IPS-20b (cell line): ENCODE measurements around the gene MSTN.
"Not testable (repeated sequence)": the region's sequence is repeated elsewhere in the genome, so short reads cannot be mapped to it uniquely, and the experiment has no call there.

Experiments used
- H3K27ac ChIP-seq: one replicate; pipeline ENCODE4 v1.5.1; 2013; ENCODE audit warnings: low read length
- H3K27me3 ChIP-seq: 2 replicates; pipeline ENCODE4 v1.6.1; 2013; ENCODE audit warnings: mild to moderate bottlenecking, low read length, inconsistent platforms; ENCODE audit not compliant: insufficient read depth
- H3K36me3 ChIP-seq: 2 replicates; pipeline ENCODE4 v1.6.1; 2013; ENCODE audit warnings: low read depth, mild to moderate bottlenecking, inconsistent platforms, low read length, moderate library complexity; ENCODE audit not compliant: insufficient read depth
- H3K4me1 ChIP-seq: 2 replicates; pipeline ENCODE4 v1.6.1; 2013; ENCODE audit warnings: mild to moderate bottlenecking, control low read depth, inconsistent platforms, low read length, moderate library complexity; ENCODE audit not compliant: insufficient read depth
- H3K4me3 ChIP-seq: 2 replicates; pipeline ENCODE4 v1.5.1; 2013; ENCODE audit warnings: mild to moderate bottlenecking, low read length, inconsistent platforms
- H3K9ac ChIP-seq: 2 replicates; pipeline ENCODE4 v1.6.1; 2013; ENCODE audit warnings: low read depth, mild to moderate bottlenecking, inconsistent platforms, low read length, moderate library complexity
- H3K9me3 ChIP-seq: 2 replicates; pipeline ENCODE4 v1.6.1; 2013; ENCODE audit warnings: mild to moderate bottlenecking, low read depth, low read length, inconsistent platforms; ENCODE audit not compliant: insufficient read depth

MSTN gene

GRCh38 chr2:190023860-190024259 is 38.7 kb downstream of the MSTN start:
- Histone ChIP-seq H3K36me3 (no peaks in the 10 kb centered on the region), H3K27me3 (no peaks in the 10 kb centered on the region), H3K27ac (no peak overlapping the region), H3K4me1 (no peaks in the 10 kb centered on the region), H3K4me3 (no peak overlapping the region), H3K9ac (no peak overlapping the region), H3K9me3 (no peaks in the 10 kb centered on the region)

GRCh38 chr2:190020720-190021119 is 41.8 kb downstream of the MSTN start:
- H3K4me1 ChIP-seq = no peaks in the 10 kb centered on the region
- no peak overlapping the region for H3K4me3 ChIP-seq
- no peaks in the 10 kb centered on the region for H3K36me3 ChIP-seq
- H3K9ac ChIP-seq = no peak overlapping the region
- peaks cover 19% of the 10 kb centered on the region for H3K9me3 ChIP-seq
- H3K27ac ChIP-seq = no peak overlapping the region
- H3K27me3 ChIP-seq = no peaks in the 10 kb centered on the region

GRCh38 chr2:190017837-190018236 is 44.7 kb downstream of the MSTN start:
- Histone ChIP-seq H3K9me3 (peaks cover 40% of the 10 kb centered on the region), H3K36me3 (no peaks in the 10 kb centered on the region), H3K27me3 (no peaks in the 10 kb centered on the region), H3K27ac (no peak overlapping the region), H3K4me3 (no peak overlapping the region), H3K9ac (no peak overlapping the region), H3K4me1 (no peaks in the 10 kb centered on the region)

GRCh38 chr2:190015969-190016368 is 46.6 kb downstream of the MSTN start:
- H3K36me3 ChIP-seq, H3K4me3 ChIP-seq, H3K9ac ChIP-seq, H3K4me1 ChIP-seq, H3K27me3 ChIP-seq, H3K27ac ChIP-seq: not testable (repeated sequence)
- peaks cover 46% of the 10 kb centered on the region for H3K9me3 ChIP-seq
